ENCODE results near the gene SPI1. TPM values are rescaled to one million over a fixed set of nuclear protein-coding genes. Genes with fewer than 3 reads are reported as not detected.
"Not testable (repeated sequence)": the region's sequence is repeated elsewhere in the genome, so short reads cannot be mapped to it uniquely, and the experiment has no call there.

The SPI1 gene
- total and polyA plus RNA-seq, 12 donors, result 3.4 to 38.9 (median 7.5) TPM

- intact Hi-C loops (cut with DNase I), result no loop called here
- no peak for TF ChIP-seq CTCF (IDR thresholded peaks at IDR 0.05)
- H3K4me1 ChIP-seq, result peaks cover 6 to 23% (median 14%) of the 10 kb centered on the region in 9 donors
- no peak overlapping the region for H3K4me3 ChIP-seq
- peak overlapping the region in 1 of 10 donors; percentile 84 for H3K27ac ChIP-seq
- peaks cover 0 to 69% (median 0%) of the 10 kb centered on the region in 9 donors for H3K36me3 ChIP-seq
- H3K27me3 ChIP-seq, result no peaks in the 10 kb centered on the region
- 89 to 90% methylated on average over 12 of the region's 12 CpGs for WGBS, 2 donors
- DNase-seq (no peak), ATAC-seq (peak in 2 of 8 donors; percentile 1 to 9)
- H3K9me3 ChIP-seq, result no peaks in the 10 kb centered on the region
Measured at GRCh38 chr11:47324520-47324919, 53.8 kb downstream of the SPI1 start.

- 76 to 88% methylated on average over 2 of the region's 2 CpGs for WGBS, 2 donors
- no peak for DNase-seq
- no peak overlapping the region for H3K4me3 ChIP-seq
- no peaks in the 10 kb centered on the region for H3K27me3 ChIP-seq
- peaks cover 0 to 3% (median 0%) of the 10 kb centered on the region in 9 donors for H3K4me1 ChIP-seq
- intact Hi-C loops (cut with DNase I), result no loop called here
- peaks cover 0 to 96% (median 0%) of the 10 kb centered on the region in 9 donors for H3K36me3 ChIP-seq
- ATAC-seq, result no peak
- H3K9me3 ChIP-seq, result no peaks in the 10 kb centered on the region
- H3K27ac ChIP-seq, result no peak overlapping the region
- TF ChIP-seq CTCF (IDR thresholded peaks at IDR 0.05), result no peak
Measured at GRCh38 chr11:47318166-47318565, 60.2 kb downstream of the SPI1 start.

- no peak for ATAC-seq
- intact Hi-C loops (cut with DNase I), result no loop called here
- 82 to 87% methylated on average over 5 of the region's 5 CpGs for WGBS, 2 donors
Measured at GRCh38 chr11:47317064-47317828, 61.1 kb downstream of the SPI1 start.

GRCh38 chr11:47316501-47316900 lies 61.8 kb downstream of the SPI1 start:
- H3K27me3 ChIP-seq; H3K4me1 ChIP-seq; H3K4me3 ChIP-seq; intact Hi-C loops (cut with DNase I); H3K9me3 ChIP-seq; DNase-seq; H3K27ac ChIP-seq; ATAC-seq: not testable (repeated sequence)
- H3K36me3 ChIP-seq, result peaks cover 0 to 96% (median 0%) of the 10 kb centered on the region in 9 donors
- 86 to 91% methylated on average over 8 of the region's 8 CpGs for WGBS, 2 donors

More at GRCh38 chr11:47317064-47317828, 61.1 kb downstream of the SPI1 start:
- H3K36me3 ChIP-seq, result peaks cover 0 to 96% (median 0%) of the 10 kb centered on the region in 9 donors
- no peak overlapping the region for H3K4me3 ChIP-seq
- peaks cover 0 to 3% (median 0%) of the 10 kb centered on the region in 9 donors for H3K4me1 ChIP-seq
- H3K9me3 ChIP-seq, result no peaks in the 10 kb centered on the region
- TF ChIP-seq CTCF (IDR thresholded peaks at IDR 0.05), result no peak
- no peak overlapping the region for H3K27ac ChIP-seq
- DNase-seq, result no peak
- no peaks in the 10 kb centered on the region for H3K27me3 ChIP-seq

- ATAC-seq (no peak), DNase-seq (no peak)
- no peak overlapping the region for H3K4me3 ChIP-seq
- H3K27ac ChIP-seq, result no peak overlapping the region
- no peak for TF ChIP-seq CTCF (IDR thresholded peaks at IDR 0.05)
- no peaks in the 10 kb centered on the region for H3K9me3 ChIP-seq
- H3K4me1 ChIP-seq, result peaks cover 0 to 3% (median 0%) of the 10 kb centered on the region in 9 donors
- intact Hi-C loops (cut with DNase I), result no loop called here
- WGBS, 2 donors, result 75 to 85% methylated on average over 5 of the region's 5 CpGs
- no peaks in the 10 kb centered on the region for H3K27me3 ChIP-seq
- peaks cover 0 to 98% (median 0%) of the 10 kb centered on the region in 9 donors for H3K36me3 ChIP-seq
Measured at GRCh38 chr11:47314992-47315391, 63.4 kb downstream of the SPI1 start.
